GM12872 (cell line): Measurements from ENCODE around the gene ZFYVE28.

ENCODE experiments used
- CTCF ChIP-seq: IDR thresholded peaks from 3 replicates; pipeline ENCODE4 v1.5.1; 2011; ENCODE audit warnings: low read depth, mild to moderate bottlenecking, low read length, moderate library complexity; ENCODE audit not compliant: insufficient read depth

Gene ZFYVE28

DNA sequence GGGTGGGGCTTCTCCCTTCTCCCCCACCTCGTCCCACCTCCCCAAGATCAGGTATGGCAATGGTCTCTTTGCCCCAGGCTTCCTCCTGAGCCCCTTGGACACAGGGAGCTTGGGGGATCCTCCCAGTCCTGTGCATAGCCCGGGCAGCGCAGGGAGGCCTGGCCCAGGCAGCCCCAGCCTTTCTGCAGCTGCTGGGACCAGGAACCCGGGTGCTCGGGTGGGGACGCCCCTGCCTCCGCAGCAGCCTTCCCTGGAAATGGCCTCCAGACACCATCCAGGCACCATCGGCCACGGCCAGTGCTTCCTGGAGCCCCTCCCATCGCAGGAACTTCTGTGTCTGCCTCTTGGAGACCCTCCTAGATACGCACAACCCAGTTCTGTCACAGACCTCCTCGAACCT, 150.6 kb downstream of the ZFYVE28 start:
- TF ChIP-seq CTCF: no peak

DNA sequence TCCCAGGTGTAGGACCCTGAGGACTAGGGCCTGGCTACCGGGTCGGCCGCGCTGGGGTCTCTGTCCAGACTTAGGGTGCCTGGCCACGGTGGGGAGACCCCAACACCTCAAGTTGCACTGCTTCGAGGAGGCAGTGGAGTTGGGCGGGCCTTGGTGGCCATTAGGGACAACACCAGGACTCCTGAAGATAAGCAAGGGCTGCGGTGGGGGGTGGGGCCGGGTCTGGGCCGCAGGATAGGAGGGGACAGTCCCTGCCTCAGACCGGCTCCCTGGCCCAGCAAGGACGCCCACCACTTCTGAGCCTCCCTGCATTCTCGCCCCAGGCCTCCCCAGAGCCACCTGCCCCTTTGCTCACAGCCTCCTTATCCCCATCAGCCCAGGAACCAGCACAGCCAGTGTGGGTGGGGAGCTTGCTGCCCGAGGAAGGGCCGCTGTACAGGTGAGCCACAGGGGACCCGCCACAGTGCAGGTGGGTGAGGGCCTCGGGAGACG, 151.1 kb downstream of the ZFYVE28 start:
- no peak for TF ChIP-seq CTCF

DNA sequence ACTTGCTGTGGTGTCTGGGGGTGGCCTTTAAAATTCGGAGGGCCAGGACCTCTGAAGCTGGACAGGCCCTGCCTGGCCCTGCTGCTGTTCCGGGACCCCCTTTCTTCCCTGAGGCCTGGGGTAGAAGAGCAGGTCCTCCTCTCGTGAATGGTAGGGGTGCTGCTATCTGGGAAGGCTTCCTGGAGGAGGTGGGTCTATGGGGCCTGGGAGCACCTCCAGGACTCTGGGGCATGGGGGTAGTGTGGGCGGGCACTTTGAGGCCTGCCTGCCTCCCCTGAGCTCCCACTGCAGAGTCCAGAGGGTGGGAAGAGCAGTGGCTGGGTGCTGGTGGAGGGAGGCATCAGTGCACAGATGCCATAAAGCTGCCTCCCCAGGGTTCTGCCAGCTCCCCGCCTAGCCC, 151.6 kb downstream of the ZFYVE28 start:
- TF ChIP-seq CTCF: no peak

DNA sequence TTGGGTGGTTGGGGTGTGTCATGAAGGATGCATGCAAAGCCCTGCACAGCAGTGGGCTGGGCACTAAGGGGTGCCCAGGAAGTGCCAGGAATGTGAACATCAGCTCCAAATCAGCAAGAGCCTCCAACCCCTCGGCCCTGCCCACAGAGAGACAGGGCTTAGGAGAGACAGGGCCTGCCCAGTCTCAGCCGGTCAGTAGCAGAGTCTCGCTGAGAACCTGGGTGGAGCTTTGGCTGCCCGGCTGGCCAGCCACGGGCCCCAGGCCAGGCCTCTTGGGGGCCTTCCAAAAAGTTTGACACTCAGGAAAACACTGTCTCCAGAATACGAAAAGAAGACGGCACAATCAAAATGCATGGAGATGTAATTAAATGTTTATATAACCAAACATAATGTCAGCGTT, 152.3 kb downstream of the ZFYVE28 start:
- TF ChIP-seq CTCF: no peak

- no peak for TF ChIP-seq CTCF
Measured at GRCh38 chr4:2265113-2266110, 153.0 kb downstream of the ZFYVE28 start.

DNA sequence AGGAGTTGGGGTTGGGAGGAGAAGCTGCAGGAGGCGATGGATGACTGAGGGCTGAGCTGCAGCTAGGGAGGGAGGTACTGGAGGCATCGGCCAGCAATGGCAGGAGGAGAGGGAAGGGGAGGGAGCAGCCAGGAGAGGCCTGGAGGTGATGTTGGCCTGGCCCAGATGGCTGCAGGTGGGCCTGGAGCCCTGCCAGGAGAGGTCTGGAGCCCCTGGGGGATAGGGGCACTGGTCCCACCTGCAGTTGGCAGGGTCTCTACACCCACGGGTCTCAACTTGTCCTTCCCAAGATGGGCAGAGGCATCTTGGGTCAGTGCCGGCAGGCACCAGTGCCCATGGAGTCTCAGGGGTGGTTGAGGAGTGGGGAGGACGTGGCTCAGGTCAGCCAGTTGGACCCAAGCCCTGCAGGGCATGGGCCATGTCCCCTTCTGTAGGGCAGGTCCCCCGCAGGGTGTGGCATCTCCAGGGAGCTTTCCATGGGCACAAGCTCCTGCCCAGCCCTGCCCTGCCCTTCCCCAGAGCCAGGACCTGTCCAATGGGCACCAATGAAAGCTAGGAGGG, 153.9 kb downstream of the ZFYVE28 start:
- no peak for TF ChIP-seq CTCF

GRCh38 chr4:2263926-2264321, 154.5 kb downstream of the ZFYVE28 start:
- no peak for TF ChIP-seq CTCF
